HepG2 (cell line): Measurements from ENCODE around the gene PROM2. TPM values are rescaled to one million over a fixed set of nuclear protein-coding genes. Genes with fewer than 3 reads are reported as not detected.

Source experiments
- ATAC-seq: fragments of 200-7000 bp; cut with Tn5 transposase; 3 replicates; pipeline ENCODE4 v1.9.1; 2020; ENCODE audit warnings: mild to moderate bottlenecking, moderate library complexity
- BruUV-seq: library from RNA; stranded (reverse); fragments of 400-500 nt; replicated peaks from 2 replicates; lab custom pipeline; 2021; lab: Mats Ljungman, UMichigan
- CTCF ChIA-PET: fragments of 300-600 bp; formaldehyde crosslinking; extraction: SDS; loops from one replicate; lab custom pipeline; 2021; ENCODE audit warnings: low total read pairs, inconsistent platforms, low intra/inter-chr PET ratio; lab: Yijun Ruan, JAX
- POLR2A ChIA-PET: fragments of 350-600 bp; sonication (Branson Sonifier 250); formaldehyde crosslinking; loops from one replicate; lab custom pipeline; 2020; ENCODE audit warnings: antibody characterized with exemption, inconsistent platforms; lab: Yijun Ruan, JAX
- DNase-seq: peaks from one replicate; pipeline ENCODE4 v3.0.0-alpha.2; 2015; ENCODE audit warnings: low spot score
- FAIRE-seq: peaks from 3 replicates; lab custom pipeline; 2011; peaks lifted over from hg19 to GRCh38; lab: Jason Lieb, UNC
- H2AFZ ChIP-seq: one replicate; pipeline ENCODE4 v1.6.1; 2011; ENCODE audit warnings: low read length, inconsistent platforms
- H3K27ac ChIP-seq: fragments of 300-600 bp; 3 replicates; pipeline ENCODE4 v1.8.0; 2011; ENCODE audit warnings: mixed run types, mild to moderate bottlenecking, mixed read lengths, low read length, inconsistent platforms; ENCODE audit not compliant: insufficient read depth; ENCODE audit errors: extremely low read length
- H3K27me3 ChIP-seq, 2 experiments: fragments of 200-600 bp in 1 of 2; 2 replicates in 1 of 2; 3 replicates in 1 of 2; pipeline versions ENCODE4 v1.6.0 to v1.8.0; 2011; ENCODE audit warnings: low read length in 2 of 2, mild to moderate bottlenecking in 2 of 2, moderate library complexity in 2 of 2, inconsistent platforms in 1 of 2; ENCODE audit not compliant: insufficient read depth in 2 of 2, control insufficient read depth in 1 of 2
- H3K36me3 ChIP-seq, 2 experiments: fragments of 200-600 bp in 1 of 2; replicated peaks in 1 of 2; 2 replicates in 1 of 2; 3 replicates in 1 of 2; pipeline versions ENCODE4 v1.5.1 to v1.8.0; 2011; ENCODE audit warnings: low read length in 2 of 2, inconsistent platforms in 1 of 2; ENCODE audit not compliant: insufficient read depth in 2 of 2, control insufficient read depth in 1 of 2
- H3K4me1 ChIP-seq: 2 replicates; pipeline ENCODE4 v1.5.1; 2012; ENCODE audit warnings: low read length, inconsistent platforms; ENCODE audit not compliant: insufficient read depth
- H3K4me2 ChIP-seq: 2 replicates; pipeline ENCODE4 v1.6.0; 2011; ENCODE audit warnings: low read depth, low read length, inconsistent platforms
- H3K4me3 ChIP-seq, 3 experiments: fragments of 200-600 bp in 1 of 3; sonication (generic), shearing (Covaris generic) in 1 of 3; replicated peaks in 1 of 3; 2 replicates each; pipeline ENCODE4 v1.5.1; 2011 to 2016; ENCODE audit warnings: low read length in 3 of 3, inconsistent platforms in 2 of 3, low read depth in 2 of 3, mild to moderate bottlenecking in 2 of 3, control low read depth in 1 of 3, mixed read lengths in 1 of 3; ENCODE audit not compliant: insufficient read depth in 1 of 3
- H3K79me2 ChIP-seq: one replicate; pipeline ENCODE4 v1.6.1; 2011; ENCODE audit warnings: low read length, inconsistent platforms; ENCODE audit not compliant: insufficient read depth
- H3K9ac ChIP-seq: 2 replicates; pipeline ENCODE4 v1.6.0; 2011; ENCODE audit warnings: mild to moderate bottlenecking, low read depth, low read length, inconsistent platforms; ENCODE audit not compliant: insufficient read depth
- H3K9me3 ChIP-seq: 2 replicates; pipeline ENCODE4 v1.5.1; 2012; ENCODE audit warnings: mild to moderate bottlenecking, low read length
- H4K20me1 ChIP-seq: 2 replicates; pipeline ENCODE4 v1.6.0; 2011; ENCODE audit warnings: inconsistent platforms, mild to moderate bottlenecking, low read length, moderate library complexity; ENCODE audit not compliant: insufficient read depth
- IRX3 ChIP-seq: sonication (generic); formaldehyde crosslinking; IDR thresholded peaks from 2 replicates; pipeline ENCODE4 v1.8.1; 2023; ENCODE audit warnings: mild to moderate bottlenecking, low read depth, missing genetic modification reagents, borderline replicate concordance
- KDM5A ChIP-seq: fragments of 200-600 bp; sonication (generic); IDR thresholded peaks from 2 replicates; pipeline ENCODE4 v1.7.0; 2018; ENCODE audit warnings: antibody characterized with exemption, mild to moderate bottlenecking, low read length, borderline replicate concordance
- NFIB ChIP-seq: sonication (generic); formaldehyde crosslinking; IDR thresholded peaks from 2 replicates; pipeline ENCODE4 v1.9.0; 2021; ENCODE audit warnings: missing genetic modification reagents, mild to moderate bottlenecking, borderline replicate concordance
- RBAK ChIP-seq: sonication (generic); formaldehyde crosslinking; IDR thresholded peaks from 2 replicates; pipeline ENCODE4 v1.5.1; 2020; ENCODE audit warnings: mild to moderate bottlenecking, missing genetic modification reagents
- TGIF2 ChIP-seq: IDR thresholded peaks from 2 replicates; pipeline ENCODE4 v1.6.1; 2016; ENCODE audit warnings: control low read depth, missing compliant biosample characterization
- U2AF1 ChIP-seq: fragments of 200-400 bp; formaldehyde crosslinking; optimal IDR thresholded peaks from 2 replicates; pipeline ENCODE3; 2017; ENCODE audit warnings: mild to moderate bottlenecking, low read depth, low read length
- ZKSCAN5 ChIP-seq: sonication (generic); formaldehyde crosslinking; IDR thresholded peaks from 2 replicates; pipeline ENCODE4 v1.5.1; 2020; ENCODE audit warnings: mild to moderate bottlenecking, missing genetic modification reagents
- ZNF292 ChIP-seq: sonication (generic); formaldehyde crosslinking; IDR thresholded peaks from 2 replicates; pipeline ENCODE4 v1.8.1; 2022; ENCODE audit warnings: mild to moderate bottlenecking, low read depth, missing genetic modification reagents, borderline replicate concordance
- ZNF629 ChIP-seq: sonication (generic); formaldehyde crosslinking; conservative IDR thresholded peaks from 2 replicates; pipeline ENCODE4 v1.5.0; 2020; ENCODE audit warnings: missing genetic modification reagents
- WGBS: methylation state at CpG from one replicate; pipeline ENCODE4 v1.1.6; 2017; ENCODE audit warnings: low lambda C conversion rate; 5-methylcytosine and 5-hydroxymethylcytosine counted together
- in situ Hi-C: cut with HindIII; loops from 2 replicates; pipeline ENCODE4 v1.10.0; 2017; ENCODE audit warnings: low pct_unique_long_range_greater_than_20kb; ENCODE audit not compliant: extremely low pct_ligation_motif_present
- intact Hi-C: fragments of 100-400 bp; cut with micrococcal nuclease; formaldehyde crosslinking; loops from one replicate; pipeline ENCODE4 v1.10.0; 2022; ENCODE audit not compliant: unreplicated experiment
- polyA plus RNA-seq, 8 experiments: library from polyadenylated mRNA; depleted of rRNA in 3 of 8; stranded (reverse) in 7 of 8; unstranded in 1 of 8; fragments of >200 nt; fragmentation: Illumina TruSeq in 4 of 8; extraction: Trizol in 4 of 8; gene quantifications; 2 replicates each; pipeline versions ENCODE4 v1.2.1 to v1.2.3, GENCODE V29; 2011 to 2016; ENCODE audit warnings: low read depth in 4 of 8, missing spikeins in 1 of 8, mixed read lengths in 1 of 8; ENCODE audit not compliant: insufficient read depth in 1 of 8
- total RNA-seq, 5 experiments: library from RNA; depleted of rRNA; stranded (reverse); fragments of >200 nt; fragmentation: Illumina TruSeq; extraction: Trizol; gene quantifications; 2 replicates each; pipeline ENCODE4 v1.2.3, GENCODE V29; 2016; ENCODE audit warnings: low read depth in 1 of 5
- TF ChIP-seq, protein P1 (sequence below): sonication (generic); formaldehyde crosslinking; IDR thresholded peaks from 2 replicates; pipeline ENCODE4 v1.4.0; 2020; ENCODE audit warnings: missing genetic modification reagents

The PROM2 gene
- total and polyA plus RNA-seq, 2 of the 13 experiments (the other 11 are each of a cell fraction or from before 2014, with no cell fraction given) = not detected

DNA sequence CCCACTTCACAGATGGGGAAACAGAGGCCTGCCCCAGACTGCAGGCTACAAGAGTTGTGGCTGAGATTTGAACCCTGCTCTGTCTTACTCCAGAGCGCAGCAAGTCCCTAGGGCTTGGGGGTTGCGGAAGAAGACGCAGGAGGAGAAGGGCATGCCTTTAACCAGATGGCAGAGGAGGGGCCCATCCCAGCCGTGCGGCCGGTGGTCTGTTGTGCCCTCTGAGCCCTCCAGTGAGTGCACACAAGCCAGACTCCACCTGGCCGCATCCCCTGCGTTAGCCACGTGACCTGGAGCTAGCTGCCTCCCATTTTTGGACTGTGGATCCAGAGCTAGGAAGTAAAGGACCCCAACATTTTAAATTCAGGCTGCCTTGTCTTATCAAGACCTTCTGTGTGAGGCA, 25.7 kb downstream of the PROM2 start:
- no peak for FAIRE-seq
- H3K27me3 ChIP-seq = peaks cover 8 to 61% of the 10 kb centered on the region in 2 experiments; a peak in 3 of 5 replicates
- CTCF ChIA-PET = no interaction called here

DNA sequence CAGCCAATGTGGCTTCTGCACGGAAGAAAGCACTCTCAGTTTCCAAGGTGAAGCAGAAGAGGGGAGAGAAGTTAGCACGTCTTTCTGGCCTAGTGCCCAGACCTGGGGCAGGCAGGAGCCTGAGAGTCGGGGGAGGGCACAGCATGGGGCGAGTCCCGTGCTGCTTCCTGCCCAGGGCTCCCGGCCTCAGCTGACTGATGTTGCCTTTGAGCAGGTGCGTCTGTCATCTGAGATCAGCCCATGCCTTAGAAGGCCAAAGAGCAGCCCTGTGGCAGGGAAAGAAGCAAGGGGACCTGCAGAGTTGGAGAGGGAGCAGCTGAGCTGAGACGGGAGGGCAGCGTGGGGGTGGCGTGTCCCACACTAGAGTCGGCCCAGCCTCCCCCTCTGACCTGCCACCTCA, 26.2 kb downstream of the PROM2 start:
- H3K79me2 ChIP-seq = no peaks in the 10 kb centered on the region
- H4K20me1 ChIP-seq = no peaks in the 10 kb centered on the region; the same call in 1 of the 2 replicates
- no peak overlapping the region for H3K4me2 ChIP-seq
- no peaks in the 10 kb centered on the region for H3K9me3 ChIP-seq
- 8% methylated on average over 11 of the region's 11 CpGs for WGBS
- in situ Hi-C loops = no loop called here
- no peak for DNase-seq
- no peak overlapping the region for H2AFZ ChIP-seq
- peaks cover 8% of the 10 kb centered on the region for H3K4me1 ChIP-seq
- intact Hi-C loops = no loop called here
- no peak overlapping the region for H3K9ac ChIP-seq
- BruUV-seq = no TSS peak
- H3K27ac ChIP-seq = no peak overlapping the region
- CTCF ChIA-PET = no interaction called here
- FAIRE-seq = no peak
- POLR2A ChIA-PET = no interaction called here
- H3K27me3 ChIP-seq = peaks cover 7 to 63% of the 10 kb centered on the region in 2 experiments; a peak in 3 of 5 replicates
- ATAC-seq = no peak
- no peaks in the 10 kb centered on the region for H3K36me3 ChIP-seq
- no peak for TF ChIP-seq RBAK
- no peak for TF ChIP-seq ZNF292
- no peak for TF ChIP-seq KDM5A
- no peak for TF ChIP-seq U2AF1
- no peak for TF ChIP-seq TGIF2 (CRISPR knock-in tag)
- TF ChIP-seq NFIB = no peak
- no peak for TF ChIP-seq IRX3
- TF ChIP-seq, protein P1, sequence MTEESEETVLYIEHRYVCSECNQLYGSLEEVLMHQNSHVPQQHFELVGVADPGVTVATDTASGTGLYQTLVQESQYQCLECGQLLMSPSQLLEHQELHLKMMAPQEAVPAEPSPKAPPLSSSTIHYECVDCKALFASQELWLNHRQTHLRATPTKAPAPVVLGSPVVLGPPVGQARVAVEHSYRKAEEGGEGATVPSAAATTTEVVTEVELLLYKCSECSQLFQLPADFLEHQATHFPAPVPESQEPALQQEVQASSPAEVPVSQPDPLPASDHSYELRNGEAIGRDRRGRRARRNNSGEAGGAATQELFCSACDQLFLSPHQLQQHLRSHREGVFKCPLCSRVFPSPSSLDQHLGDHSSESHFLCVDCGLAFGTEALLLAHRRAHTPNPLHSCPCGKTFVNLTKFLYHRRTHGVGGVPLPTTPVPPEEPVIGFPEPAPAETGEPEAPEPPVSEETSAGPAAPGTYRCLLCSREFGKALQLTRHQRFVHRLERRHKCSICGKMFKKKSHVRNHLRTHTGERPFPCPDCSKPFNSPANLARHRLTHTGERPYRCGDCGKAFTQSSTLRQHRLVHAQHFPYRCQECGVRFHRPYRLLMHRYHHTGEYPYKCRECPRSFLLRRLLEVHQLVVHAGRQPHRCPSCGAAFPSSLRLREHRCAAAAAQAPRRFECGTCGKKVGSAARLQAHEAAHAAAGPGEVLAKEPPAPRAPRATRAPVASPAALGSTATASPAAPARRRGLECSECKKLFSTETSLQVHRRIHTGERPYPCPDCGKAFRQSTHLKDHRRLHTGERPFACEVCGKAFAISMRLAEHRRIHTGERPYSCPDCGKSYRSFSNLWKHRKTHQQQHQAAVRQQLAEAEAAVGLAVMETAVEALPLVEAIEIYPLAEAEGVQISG (CRISPR knock-in tag) = no peak
- H3K4me3 ChIP-seq = no peak overlapping the region

More for the DNA sequence above, 25.7 kb downstream of the PROM2 start:
- Histone ChIP-seq H3K4me2 (no peak overlapping the region), H3K4me1 (peaks cover 3% of the 10 kb centered on the region), H3K36me3 (no peaks in the 10 kb centered on the region), H3K27ac (no peak overlapping the region), H3K79me2 (no peaks in the 10 kb centered on the region), H3K9me3 (no peaks in the 10 kb centered on the region)
- no peak for ATAC-seq
- POLR2A ChIA-PET = no interaction called here
- WGBS = 38% methylated on average over 8 of the region's 9 CpGs
- no peak for DNase-seq
- intact Hi-C loops = no loop called here
- TF ChIP-seq ZNF629 (0 out of 2 replicates have a peak, but pooled peaks have one; percentile 19), ZKSCAN5 (CRISPR knock-in tag) (no peak)
- TF ChIP-seq, all 625 proteins: peak for 1
- H3K9ac ChIP-seq = no peak overlapping the region
- in situ Hi-C loops = no loop called here
- BruUV-seq = no TSS peak
- H3K4me3 ChIP-seq = no peak overlapping the region
- no peaks in the 10 kb centered on the region; the same call in 1 of the 2 replicates for H4K20me1 ChIP-seq
- H2AFZ ChIP-seq = no peak overlapping the region
